ENCODE results near the gene TLR6.

DNA sequence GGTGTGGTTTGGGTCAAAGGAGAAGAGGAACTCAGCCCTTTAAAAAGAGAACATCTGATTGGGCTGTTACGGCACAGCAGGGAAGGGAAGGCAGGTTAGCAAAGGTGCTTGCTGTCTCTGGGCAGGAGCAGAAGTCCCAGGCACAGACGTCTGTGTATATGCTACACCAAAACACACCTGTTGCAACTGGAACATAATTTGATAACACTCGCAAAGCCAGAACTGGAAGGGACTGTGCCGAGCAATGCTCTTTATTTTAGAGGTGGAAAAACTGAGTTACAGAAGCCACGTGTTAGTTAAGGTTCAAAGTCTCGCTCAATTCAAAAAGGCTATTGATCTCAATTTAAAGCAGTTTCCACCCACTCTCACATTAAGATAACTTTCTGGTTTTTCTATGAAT lies 8.8 kb upstream of the TLR6 start:
- TF ChIP-seq EZH2phosphoT487 (IDR thresholded peaks at IDR 0.05; ENCODE audit: insufficient read depth, low read depth) (no peak), EZH2 (IDR thresholded peaks at IDR 0.05; ENCODE audit: insufficient read depth, poor library complexity, severe bottlenecking) (no peak)

Measured in GM23248 (cell line).